MCF 10A (cell line): ENCODE results near the gene CFP. TPM values are rescaled to one million over a fixed set of nuclear protein-coding genes. Genes with fewer than 3 reads are reported as not detected.
A peak's percentile ranks its signal among the peaks of the same experiment; 100 is the strongest.

Experiments used
- BruUV-seq: library from RNA; stranded (reverse); fragments of 400-500 nt; replicated peaks from 2 replicates; lab custom pipeline; 2021; lab: Mats Ljungman, UMichigan
- CTCF ChIA-PET: fragments of 300-600 bp; sonication (Branson Sonifier 250); formaldehyde crosslinking; extraction: SDS; loops from one replicate; lab custom pipeline; 2021; ENCODE audit warnings: antibody characterized with exemption, inconsistent platforms; lab: Yijun Ruan, JAX
- POLR2A ChIA-PET: fragments of 300-600, 350-650 bp; sonication (Branson Sonifier 250); formaldehyde crosslinking; extraction: SDS; loops from one replicate; lab custom pipeline; 2020; ENCODE audit warnings: antibody characterized with exemption, inconsistent platforms; lab: Yijun Ruan, JAX
- DNase-seq: peaks from one replicate; pipeline ENCODE4 v3.0.0-alpha.2; 2018; ENCODE audit not compliant: unreplicated experiment
- H3K27ac Mint-ChIP-seq: one replicate; pipeline ENCODE4 v1.8.0; 2022; ENCODE audit warnings: mild to moderate bottlenecking, low read depth, mixed read lengths; ENCODE audit not compliant: unreplicated experiment
- H3K27me3 Mint-ChIP-seq: one replicate; pipeline ENCODE4 v1.8.0; 2022; ENCODE audit warnings: mixed read lengths; ENCODE audit not compliant: insufficient read depth, unreplicated experiment
- H3K36me3 Mint-ChIP-seq: one replicate; pipeline ENCODE4 v1.8.0; 2022; ENCODE audit warnings: mild to moderate bottlenecking, moderate library complexity, mixed read lengths; ENCODE audit not compliant: insufficient read depth, unreplicated experiment
- H3K4me1 Mint-ChIP-seq: one replicate; pipeline ENCODE4 v1.8.0; 2022; ENCODE audit warnings: mixed read lengths; ENCODE audit not compliant: insufficient read depth, unreplicated experiment
- H3K4me3 Mint-ChIP-seq: one replicate; pipeline ENCODE4 v1.8.0; 2022; ENCODE audit warnings: mild to moderate bottlenecking, moderate library complexity, mixed read lengths; ENCODE audit not compliant: unreplicated experiment
- H3K9me3 Mint-ChIP-seq: one replicate; pipeline ENCODE4 v1.8.0; 2022; ENCODE audit warnings: mixed read lengths; ENCODE audit not compliant: unreplicated experiment
- CTCF ChIP-seq: fragments of 200-600 bp; IDR thresholded peaks from one replicate; pipeline ENCODE4 v1.8.0; 2022; ENCODE audit warnings: antibody characterized with exemption, mild to moderate bottlenecking; ENCODE audit not compliant: unreplicated experiment
- intact Hi-C: fragments of 100-400 bp; cut with micrococcal nuclease; formaldehyde crosslinking; loops from 2 replicates; pipeline ENCODE4 v1.14.1; 2022
- total RNA-seq: library from RNA; stranded (reverse); gene quantifications from 2 replicates; pipeline ENCODE4 v1.2.3, GENCODE V29; 2022

CFP gene
- total RNA-seq, 1 experiment from 2014 or later, result 0.56 TPM

GRCh38 chrX:47658684-47659420 is 29.1 kb upstream of the CFP start, which contains the start of gene UXT:
UXT (minus strand) TSS chrX:47659180; CDS start chrX:47658927, 253 bp downstream.
- BruUV-seq, result no TSS peak
- CTCF ChIA-PET, result no interaction called here
- intact Hi-C loops, result loop anchor here (5.0 kb wide), 1 partner anchor 368 kb away; no protein-coding TSS in a partner anchor

GRCh38 chrX:47658301-47658683 is 28.6 kb upstream of the CFP start:
- CTCF ChIA-PET, result no interaction called here
- peak overlapping the region; percentile 95 for H3K4me3 Mint-ChIP-seq
- no peak for DNase-seq
- peaks cover 12% of the 10 kb centered on the region for H3K4me1 Mint-ChIP-seq
- no peak for TF ChIP-seq CTCF
- H3K9me3 Mint-ChIP-seq, result peaks cover 6% of the 10 kb centered on the region
- TSS peak; percentile 56 for BruUV-seq
- POLR2A ChIA-PET, result no interaction called here
- intact Hi-C loops, result loop anchor here (5.0 kb wide), 1 partner anchor 369 kb away; no protein-coding TSS in a partner anchor
- no peaks in the 10 kb centered on the region for H3K27me3 Mint-ChIP-seq
- H3K36me3 Mint-ChIP-seq, result peaks cover 18% of the 10 kb centered on the region
- H3K27ac Mint-ChIP-seq, result peak overlapping the region; percentile 98

More at GRCh38 chrX:47658684-47659420, 29.1 kb upstream of the CFP start, which contains the start of gene UXT:
- peaks cover 18% of the 10 kb centered on the region for H3K36me3 Mint-ChIP-seq
- H3K4me1 Mint-ChIP-seq, result peaks cover 12% of the 10 kb centered on the region
- no peaks in the 10 kb centered on the region for H3K27me3 Mint-ChIP-seq
- peak within 1 kb of the TSS; percentile 95 for H3K4me3 Mint-ChIP-seq
- H3K9me3 Mint-ChIP-seq, result peaks cover 6% of the 10 kb centered on the region
- no peak for TF ChIP-seq CTCF
- H3K27ac Mint-ChIP-seq, result peak within 1 kb of the TSS; percentile 98
- peak; percentile 92 for DNase-seq
- POLR2A ChIA-PET, result no interaction called here

- Mint-ChIP-seq H3K27me3 (no peaks in the 10 kb centered on the region), H3K4me1 (peaks cover 15% of the 10 kb centered on the region), H3K4me3 (peak overlapping the region; percentile 77), H3K27ac (peak overlapping the region; percentile 80), H3K36me3 (peaks cover 12% of the 10 kb centered on the region), H3K9me3 (no peaks in the 10 kb centered on the region)
- BruUV-seq, result no TSS peak
- intact Hi-C loops, result loop anchor here (2.0 kb wide), 1 partner anchor 100 kb away; no protein-coding TSS in a partner anchor
- POLR2A ChIA-PET, result interaction anchor here (1.0 to 2.0 kb wide), 7 partner anchors 9 to 506 kb away, joined by 3 to 9 read pairs (median 5); partner anchors contain the start of genes ARAF, NDUFB11, RBM10 and ZNF81
- TF ChIP-seq CTCF, result no peak
- CTCF ChIA-PET, result no interaction called here
- no peak for DNase-seq
Observed at GRCh38 chrX:47651043-47651905, 21.5 kb upstream of the CFP start.
